Measurements from ENCODE around the gene CASS4.
A peak's percentile ranks its signal among the peaks of the same experiment; 100 is the strongest.

Gene CASS4

DNA sequence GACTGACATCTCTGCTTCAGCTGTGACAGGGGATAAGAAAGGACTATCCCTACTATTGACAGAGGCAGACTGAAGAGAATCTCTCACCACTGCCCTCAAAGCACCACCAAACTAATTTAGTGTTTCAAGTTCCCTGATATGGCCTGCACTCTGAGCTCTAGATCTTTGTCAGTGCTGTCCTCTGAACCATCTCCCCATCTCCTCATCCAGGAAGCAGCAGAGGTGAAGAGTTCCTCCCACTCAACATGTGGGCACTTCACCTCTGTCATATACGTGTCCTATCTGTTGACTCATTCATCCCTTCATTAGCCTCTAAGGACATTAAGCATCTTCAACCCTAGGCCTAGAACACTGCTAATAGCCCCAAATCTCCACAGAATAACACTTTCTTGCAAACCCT is 39.2 kb upstream of the CASS4 start:
- DNase-seq (ENCODE audit: low read depth): peak; percentile 35
- no peak overlapping the region for H3K4me3 ChIP-seq (ENCODE audit: low read depth, low read length)
- TF ChIP-seq POLR2A (IDR thresholded peaks at IDR 0.05; ENCODE audit: extremely low read depth, insufficient read length) (no peak), MYC (IDR thresholded peaks at IDR 0.05; ENCODE audit: low read depth, low read length) (no peak)
- TF ChIP-seq, protein P1, sequence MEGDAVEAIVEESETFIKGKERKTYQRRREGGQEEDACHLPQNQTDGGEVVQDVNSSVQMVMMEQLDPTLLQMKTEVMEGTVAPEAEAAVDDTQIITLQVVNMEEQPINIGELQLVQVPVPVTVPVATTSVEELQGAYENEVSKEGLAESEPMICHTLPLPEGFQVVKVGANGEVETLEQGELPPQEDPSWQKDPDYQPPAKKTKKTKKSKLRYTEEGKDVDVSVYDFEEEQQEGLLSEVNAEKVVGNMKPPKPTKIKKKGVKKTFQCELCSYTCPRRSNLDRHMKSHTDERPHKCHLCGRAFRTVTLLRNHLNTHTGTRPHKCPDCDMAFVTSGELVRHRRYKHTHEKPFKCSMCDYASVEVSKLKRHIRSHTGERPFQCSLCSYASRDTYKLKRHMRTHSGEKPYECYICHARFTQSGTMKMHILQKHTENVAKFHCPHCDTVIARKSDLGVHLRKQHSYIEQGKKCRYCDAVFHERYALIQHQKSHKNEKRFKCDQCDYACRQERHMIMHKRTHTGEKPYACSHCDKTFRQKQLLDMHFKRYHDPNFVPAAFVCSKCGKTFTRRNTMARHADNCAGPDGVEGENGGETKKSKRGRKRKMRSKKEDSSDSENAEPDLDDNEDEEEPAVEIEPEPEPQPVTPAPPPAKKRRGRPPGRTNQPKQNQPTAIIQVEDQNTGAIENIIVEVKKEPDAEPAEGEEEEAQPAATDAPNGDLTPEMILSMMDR (IDR thresholded peaks at IDR 0.05; ENCODE audit: low read depth, low read length): no peak
- TF ChIP-seq, protein P2, sequence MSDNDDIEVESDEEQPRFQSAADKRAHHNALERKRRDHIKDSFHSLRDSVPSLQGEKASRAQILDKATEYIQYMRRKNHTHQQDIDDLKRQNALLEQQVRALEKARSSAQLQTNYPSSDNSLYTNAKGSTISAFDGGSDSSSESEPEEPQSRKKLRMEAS (IDR thresholded peaks at IDR 0.05; ENCODE audit: low read depth, low read length): no peak

DNA sequence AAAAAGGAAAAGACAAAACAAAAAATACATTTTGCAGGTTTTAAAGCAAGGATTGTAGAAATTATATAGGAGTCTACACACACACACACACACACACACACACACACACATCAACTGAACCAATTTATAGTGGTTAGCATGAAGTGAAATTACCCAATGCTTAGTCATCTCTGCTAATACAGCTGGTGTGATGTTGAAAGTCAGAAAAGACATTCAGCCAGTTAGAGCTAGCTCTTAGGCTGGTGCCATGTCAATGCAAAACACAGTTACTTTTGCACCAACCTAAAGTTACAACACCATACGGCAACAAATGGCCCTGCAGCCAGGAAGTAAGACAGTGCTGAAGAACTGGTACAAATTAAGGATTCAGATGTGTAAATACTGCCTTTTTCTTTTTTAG is 38.1 kb upstream of the CASS4 start:
- H3K4me3 ChIP-seq (ENCODE audit: low read depth, low read length): no peak overlapping the region
- DNase-seq (ENCODE audit: low read depth): peak; percentile 96
- TF ChIP-seq, protein P2 (IDR thresholded peaks at IDR 0.05; ENCODE audit: low read depth, low read length): peak; percentile 58
- TF ChIP-seq, protein P1 (IDR thresholded peaks at IDR 0.05; ENCODE audit: low read depth, low read length): no peak
- TF ChIP-seq POLR2A (IDR thresholded peaks at IDR 0.05; ENCODE audit: extremely low read depth, insufficient read length) (no peak), MYC (IDR thresholded peaks at IDR 0.05; ENCODE audit: low read depth, low read length) (0 out of 2 replicates have a peak, but pooled peaks have one; percentile 72)

DNA sequence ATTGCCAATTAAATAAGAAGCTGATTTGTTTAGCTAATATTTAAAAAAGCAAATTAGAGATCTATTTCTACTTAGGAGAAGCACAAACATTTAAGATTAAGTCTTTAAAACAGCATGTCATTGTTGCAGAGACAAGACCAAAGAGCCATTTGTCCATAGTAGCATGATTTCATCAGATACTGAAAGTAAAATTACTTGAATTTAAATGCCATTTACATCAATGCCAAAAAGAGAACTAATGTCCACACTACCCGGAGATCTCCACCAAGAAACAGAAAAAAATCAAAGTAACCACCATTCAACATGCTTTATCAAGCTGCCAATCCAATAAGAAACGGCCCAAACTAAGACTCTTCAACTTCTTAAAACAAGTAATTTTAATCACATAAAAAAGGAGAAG is 35.7 kb upstream of the CASS4 start:
- no peak for DNase-seq (ENCODE audit: low read depth)
- TF ChIP-seq MYC (IDR thresholded peaks at IDR 0.05; ENCODE audit: low read depth, low read length) (no peak), POLR2A (IDR thresholded peaks at IDR 0.05; ENCODE audit: extremely low read depth, insufficient read length) (no peak)
- TF ChIP-seq, protein P2 (IDR thresholded peaks at IDR 0.05; ENCODE audit: low read depth, low read length): no peak
- TF ChIP-seq, protein P1 (IDR thresholded peaks at IDR 0.05; ENCODE audit: low read depth, low read length): no peak
- H3K4me3 ChIP-seq (ENCODE audit: low read depth, low read length): no peak overlapping the region

DNA sequence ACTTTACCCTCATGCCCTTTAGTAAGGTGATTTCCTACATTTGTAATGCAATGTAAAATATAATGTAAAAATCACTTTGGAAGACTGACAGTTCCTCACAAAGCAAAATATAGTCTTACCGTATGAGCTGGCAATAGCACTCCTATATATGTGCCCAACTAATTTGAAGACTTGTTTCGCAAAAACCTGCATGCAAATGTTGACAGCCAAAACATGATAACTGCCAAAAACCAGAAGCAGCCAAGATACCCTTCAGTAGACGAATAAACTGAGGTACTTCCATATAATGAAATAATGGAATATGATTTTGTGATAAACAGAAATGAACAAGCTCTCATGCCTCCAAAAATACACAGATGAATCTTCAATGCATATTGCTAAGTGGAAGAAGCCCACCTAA is 33.7 kb upstream of the CASS4 start:
- DNase-seq (ENCODE audit: low read depth): no peak
- no peak overlapping the region for H3K4me3 ChIP-seq (ENCODE audit: low read depth, low read length)
- TF ChIP-seq, protein P1 (IDR thresholded peaks at IDR 0.05; ENCODE audit: low read depth, low read length): no peak
- TF ChIP-seq POLR2A (IDR thresholded peaks at IDR 0.05; ENCODE audit: extremely low read depth, insufficient read length) (no peak), MYC (IDR thresholded peaks at IDR 0.05; ENCODE audit: low read depth, low read length) (no peak)
- TF ChIP-seq, protein P2 (IDR thresholded peaks at IDR 0.05; ENCODE audit: low read depth, low read length): no peak

DNA sequence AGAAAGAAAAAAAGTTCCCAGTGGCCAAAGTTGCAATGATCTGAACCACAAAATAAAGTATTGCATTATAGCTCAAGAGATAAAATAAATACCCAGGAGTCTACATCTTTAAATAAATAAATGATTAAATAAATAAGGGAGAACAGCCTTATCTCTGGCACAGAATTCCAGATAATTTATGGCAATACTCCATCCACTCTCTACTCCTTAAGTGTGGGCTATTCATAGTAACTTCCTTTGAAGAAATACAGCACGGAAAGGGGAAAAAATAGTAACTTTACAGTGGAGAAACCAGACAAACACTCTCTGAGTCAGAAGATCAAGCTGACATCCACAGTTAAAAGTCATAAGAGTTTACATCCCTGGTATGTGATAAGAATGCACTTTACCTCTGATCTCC is 31.7 kb upstream of the CASS4 start:
- H3K4me3 ChIP-seq (ENCODE audit: low read depth, low read length): no peak overlapping the region
- TF ChIP-seq MYC (IDR thresholded peaks at IDR 0.05; ENCODE audit: low read depth, low read length) (no peak), POLR2A (IDR thresholded peaks at IDR 0.05; ENCODE audit: extremely low read depth, insufficient read length) (no peak)
- TF ChIP-seq, protein P1 (IDR thresholded peaks at IDR 0.05; ENCODE audit: low read depth, low read length): no peak
- TF ChIP-seq, protein P2 (IDR thresholded peaks at IDR 0.05; ENCODE audit: low read depth, low read length): no peak
- no peak for DNase-seq (ENCODE audit: low read depth)

Measured in NB4 (cell line).